DND-41 (cell line): ENCODE results near the gene ZMYND19.

Source experiments
- EZH2 ChIP-seq: IDR thresholded peaks from 3 replicates; pipeline ENCODE4 v1.6.1; 2012; ENCODE audit warnings: borderline replicate concordance, low read depth, mild to moderate bottlenecking, moderate library complexity, low read length, inconsistent platforms; ENCODE audit not compliant: severe bottlenecking
- TF ChIP-seq, protein P1 (sequence below): IDR thresholded peaks from 2 replicates; pipeline ENCODE4 v1.5.1; 2012; ENCODE audit warnings: borderline replicate concordance, low read length, moderate library complexity, mild to moderate bottlenecking; ENCODE audit not compliant: poor library complexity, severe bottlenecking; ENCODE audit errors: extremely low read depth

DNA sequence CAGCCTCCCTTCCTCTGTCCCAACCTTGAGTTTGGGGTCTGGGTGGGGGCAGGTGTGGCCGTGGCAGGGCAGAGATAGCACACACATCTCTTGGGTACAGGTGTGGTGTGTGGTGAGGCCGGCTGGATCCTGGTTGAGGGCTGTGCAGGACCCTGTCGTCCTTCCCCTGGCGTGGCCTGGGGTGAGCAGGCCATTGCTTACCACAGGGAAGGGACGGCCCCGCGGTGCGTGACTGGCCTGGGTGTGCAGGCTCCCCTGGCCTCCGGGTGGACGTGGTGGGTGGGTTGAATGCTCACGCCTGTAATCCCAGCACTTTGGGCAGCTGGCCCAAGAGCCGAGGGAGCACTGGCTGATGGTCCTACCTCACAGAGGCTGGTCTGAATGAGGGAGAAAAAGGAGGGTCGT lies 16.4 kb upstream of the ZMYND19 start:
- TF ChIP-seq, protein P1, sequence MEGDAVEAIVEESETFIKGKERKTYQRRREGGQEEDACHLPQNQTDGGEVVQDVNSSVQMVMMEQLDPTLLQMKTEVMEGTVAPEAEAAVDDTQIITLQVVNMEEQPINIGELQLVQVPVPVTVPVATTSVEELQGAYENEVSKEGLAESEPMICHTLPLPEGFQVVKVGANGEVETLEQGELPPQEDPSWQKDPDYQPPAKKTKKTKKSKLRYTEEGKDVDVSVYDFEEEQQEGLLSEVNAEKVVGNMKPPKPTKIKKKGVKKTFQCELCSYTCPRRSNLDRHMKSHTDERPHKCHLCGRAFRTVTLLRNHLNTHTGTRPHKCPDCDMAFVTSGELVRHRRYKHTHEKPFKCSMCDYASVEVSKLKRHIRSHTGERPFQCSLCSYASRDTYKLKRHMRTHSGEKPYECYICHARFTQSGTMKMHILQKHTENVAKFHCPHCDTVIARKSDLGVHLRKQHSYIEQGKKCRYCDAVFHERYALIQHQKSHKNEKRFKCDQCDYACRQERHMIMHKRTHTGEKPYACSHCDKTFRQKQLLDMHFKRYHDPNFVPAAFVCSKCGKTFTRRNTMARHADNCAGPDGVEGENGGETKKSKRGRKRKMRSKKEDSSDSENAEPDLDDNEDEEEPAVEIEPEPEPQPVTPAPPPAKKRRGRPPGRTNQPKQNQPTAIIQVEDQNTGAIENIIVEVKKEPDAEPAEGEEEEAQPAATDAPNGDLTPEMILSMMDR = no peak
- no peak for TF ChIP-seq EZH2
